Uterus (tissue), 4 donors: ENCODE data around the gene ABHD12B. TPM values are rescaled to one million over a fixed set of nuclear protein-coding genes. Genes with fewer than 3 reads are reported as not detected.
A peak's percentile ranks its signal among the peaks of the same experiment; 100 is the strongest.

ENCODE experiments used
- DNase-seq, 2 donors: peaks; one replicate each; pipeline ENCODE4 v3.0.0-alpha.2; 2019 to 2020
- H3K27ac ChIP-seq, 2 donors: fragments of 200-600 bp; sonication (generic); 1 replicate in 1 of 2; 2 replicates in 1 of 2; pipeline ENCODE4 v1.5.1; 2016 to 2018
- H3K27me3 ChIP-seq, 2 donors: fragments of 200-600 bp; sonication (generic); one replicate each; pipeline ENCODE4 v1.5.1; 2018 to 2019; ENCODE audit warnings: control low read depth in 1 of 2
- H3K36me3 ChIP-seq, 2 donors: fragments of 200-600 bp; sonication (generic); one replicate each; pipeline ENCODE4 v1.5.1; 2019; ENCODE audit warnings: control low read depth in 1 of 2
- H3K4me1 ChIP-seq, 2 donors: fragments of 200-600 bp; sonication (generic); one replicate each; pipeline ENCODE4 v1.5.1; 2018 to 2019; ENCODE audit warnings: control low read depth in 1 of 2
- H3K4me3 ChIP-seq, 2 donors: fragments of 200-600 bp; sonication (generic); 1 replicate in 1 of 2; 2 replicates in 1 of 2; pipeline ENCODE4 v1.5.1; 2018 to 2019; ENCODE audit warnings: mild to moderate bottlenecking in 1 of 2
- H3K9me3 ChIP-seq, 2 donors: fragments of 200-600 bp; sonication (generic); one replicate each; pipeline ENCODE4 v1.5.1; 2019; ENCODE audit warnings: control low read depth in 1 of 2
- POLR2A ChIP-seq, 2 donors: fragments of 450-650 bp; IDR thresholded peaks; one replicate each; pipeline ENCODE4 v1.6.1; 2016; ENCODE audit warnings: antibody characterized with exemption in 2 of 2, mild to moderate bottlenecking in 1 of 2, moderate library complexity in 1 of 2
- intact Hi-C: fragments of 100-400 bp; cut with DNase I; formaldehyde crosslinking; loops from one replicate; pipeline ENCODE4 v1.15.1; 2023; ENCODE audit warnings: low total_unique reads
- total RNA-seq, 4 donors: library from RNA; depleted of rRNA in 3 of 4; stranded (reverse); fragments of >200 nt in 3 of 4; gene quantifications; one replicate each; pipeline versions ENCODE4 v1.1.0 to v1.2.4, GENCODE V29; 2014 to 2023
- TF ChIP-seq, protein P1 (sequence below), 4 experiments: fragments of 200-600 bp in 2 of 4; fragments of 450-650 bp in 2 of 4; sonication (generic) in 2 of 4; IDR thresholded peaks; one replicate each; pipeline ENCODE4 v1.5.1; 2016 to 2019; ENCODE audit warnings: antibody characterized with exemption in 4 of 4, mild to moderate bottlenecking in 2 of 4, moderate library complexity in 1 of 4
- donor health status: DM: yes; HTN: yes; CAD: no.

The ABHD12B gene
- total RNA-seq, 4 donors from 2014 or later = not detected

- DNase-seq = peak; percentile 35 to 45
- intact Hi-C loops = no loop called here
- peak overlapping the region; percentile 89 to 94 for H3K27ac ChIP-seq
These were observed 41.6 kb upstream of the ABHD12B start for GRCh38 chr14:50830044-50830931.

DNA sequence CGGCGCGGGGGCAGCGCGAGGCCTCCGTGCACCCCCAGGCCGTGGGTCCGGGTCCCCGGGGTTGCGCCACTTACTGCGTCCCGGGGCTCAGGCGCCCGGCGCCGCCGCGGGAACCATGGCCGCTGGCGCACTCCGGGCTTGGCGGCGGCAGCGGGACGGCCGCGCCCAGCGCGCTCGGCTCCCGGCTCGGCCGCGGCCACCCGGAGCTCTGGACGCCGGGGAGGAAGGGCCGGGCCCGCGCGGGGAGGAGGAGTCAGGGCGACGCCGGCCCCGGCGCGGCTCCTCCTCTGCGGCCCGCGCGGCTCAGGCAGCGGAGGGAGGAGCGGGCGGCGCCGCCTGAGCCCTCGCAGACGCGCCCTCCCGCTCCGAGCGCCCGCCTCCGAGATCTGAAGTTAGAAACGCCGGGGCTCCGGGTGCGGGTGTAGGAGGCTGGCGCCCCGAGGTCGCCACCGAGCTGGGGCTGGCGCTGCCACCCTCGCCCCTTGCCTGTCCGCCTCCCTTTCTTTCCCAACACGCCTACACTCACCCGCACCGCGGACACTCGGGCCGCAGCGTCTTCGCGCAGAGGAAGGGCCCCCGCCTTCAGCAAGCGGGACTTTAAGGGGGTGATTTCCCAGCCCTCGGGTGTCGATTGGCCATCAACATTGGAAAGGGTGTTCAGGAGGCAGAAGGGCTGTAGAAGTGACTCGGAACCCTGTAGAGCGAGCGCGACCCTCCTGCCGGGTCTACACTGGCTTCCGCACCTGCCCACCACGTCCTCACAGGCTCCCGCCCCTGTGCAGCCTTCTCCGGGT is 40.7 kb upstream of the ABHD12B start, which contains the start of gene NIN:
NIN (minus strand) TSS at position 231 of the 794 bp plus-strand sequence. CDS start 9,106 bp downstream, outside the sequence.
- no peaks in the 10 kb centered on the region for H3K27me3 ChIP-seq
- H3K27ac ChIP-seq = peak within 1 kb of the TSS; percentile 89 to 94
- intact Hi-C loops = no loop called here
- H3K9me3 ChIP-seq = no peaks in the 10 kb centered on the region
- no peaks in the 10 kb centered on the region for H3K4me1 ChIP-seq
- DNase-seq = peak; percentile 60 to 72
- peak within 1 kb of the TSS; percentile 54 to 99 for H3K4me3 ChIP-seq
- TF ChIP-seq POLR2A (IDR thresholded peaks at IDR 0.05) = peak; percentile 9 to 62
- TF ChIP-seq, protein P1, sequence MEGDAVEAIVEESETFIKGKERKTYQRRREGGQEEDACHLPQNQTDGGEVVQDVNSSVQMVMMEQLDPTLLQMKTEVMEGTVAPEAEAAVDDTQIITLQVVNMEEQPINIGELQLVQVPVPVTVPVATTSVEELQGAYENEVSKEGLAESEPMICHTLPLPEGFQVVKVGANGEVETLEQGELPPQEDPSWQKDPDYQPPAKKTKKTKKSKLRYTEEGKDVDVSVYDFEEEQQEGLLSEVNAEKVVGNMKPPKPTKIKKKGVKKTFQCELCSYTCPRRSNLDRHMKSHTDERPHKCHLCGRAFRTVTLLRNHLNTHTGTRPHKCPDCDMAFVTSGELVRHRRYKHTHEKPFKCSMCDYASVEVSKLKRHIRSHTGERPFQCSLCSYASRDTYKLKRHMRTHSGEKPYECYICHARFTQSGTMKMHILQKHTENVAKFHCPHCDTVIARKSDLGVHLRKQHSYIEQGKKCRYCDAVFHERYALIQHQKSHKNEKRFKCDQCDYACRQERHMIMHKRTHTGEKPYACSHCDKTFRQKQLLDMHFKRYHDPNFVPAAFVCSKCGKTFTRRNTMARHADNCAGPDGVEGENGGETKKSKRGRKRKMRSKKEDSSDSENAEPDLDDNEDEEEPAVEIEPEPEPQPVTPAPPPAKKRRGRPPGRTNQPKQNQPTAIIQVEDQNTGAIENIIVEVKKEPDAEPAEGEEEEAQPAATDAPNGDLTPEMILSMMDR (IDR thresholded peaks at IDR 0.05) = no peak
- no peaks in the 10 kb centered on the region for H3K36me3 ChIP-seq

More at GRCh38 chr14:50830044-50830931, 41.6 kb upstream of the ABHD12B start:
- no peaks in the 10 kb centered on the region for H3K27me3 ChIP-seq
- no peaks in the 10 kb centered on the region for H3K9me3 ChIP-seq
- peak overlapping the region; percentile 54 to 99 for H3K4me3 ChIP-seq
- TF ChIP-seq, protein P1 (IDR thresholded peaks at IDR 0.05) = no peak
- TF ChIP-seq POLR2A (IDR thresholded peaks at IDR 0.05) = no peak
- no peaks in the 10 kb centered on the region for H3K36me3 ChIP-seq
- H3K4me1 ChIP-seq = no peaks in the 10 kb centered on the region

GRCh38 chr14:50831726-50832168 is 40.1 kb upstream of the ABHD12B start:
- Histone ChIP-seq H3K27ac (peak overlapping the region; percentile 89 to 94), H3K27me3 (no peaks in the 10 kb centered on the region), H3K4me1 (no peaks in the 10 kb centered on the region), H3K4me3 (peak overlapping the region; percentile 54 to 99), H3K36me3 (no peaks in the 10 kb centered on the region), H3K9me3 (no peaks in the 10 kb centered on the region)
- DNase-seq = no peak
- intact Hi-C loops = no loop called here
- TF ChIP-seq POLR2A (IDR thresholded peaks at IDR 0.05) = no peak
- TF ChIP-seq, protein P1 (IDR thresholded peaks at IDR 0.05) = no peak

DNA sequence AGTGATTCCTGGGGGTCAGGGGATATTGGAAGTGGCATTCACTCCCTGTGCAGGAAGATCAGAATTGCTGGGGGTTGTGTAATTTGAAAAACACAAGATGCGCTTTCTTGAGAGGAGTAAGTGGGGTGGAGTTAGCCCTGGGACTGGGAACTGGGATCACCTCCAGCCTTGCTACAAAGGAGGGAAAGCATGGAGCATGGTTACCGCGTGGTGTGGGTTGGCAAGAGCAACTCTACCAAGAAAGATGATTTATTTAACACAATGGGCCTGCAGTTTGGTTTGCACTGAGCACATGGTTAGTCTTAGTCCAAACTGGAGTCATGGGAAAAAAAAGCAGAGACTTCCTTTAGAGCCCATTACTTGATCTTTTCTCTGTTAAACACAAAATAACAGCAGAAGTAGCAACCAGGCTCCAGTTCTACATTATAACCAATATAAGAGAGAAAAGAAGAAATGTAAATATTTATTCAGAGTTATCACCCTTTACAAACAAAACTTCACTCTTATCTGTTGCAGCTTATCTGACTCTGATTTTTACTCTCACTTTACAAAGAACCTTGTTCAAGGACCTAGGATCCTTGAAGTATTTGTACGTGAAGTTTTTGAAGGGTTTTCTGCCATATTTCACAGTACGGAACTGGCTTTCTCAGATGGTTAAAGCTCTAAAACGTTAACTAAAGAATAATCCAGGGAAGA is 38.8 kb upstream of the ABHD12B start:
- Histone ChIP-seq H3K4me1 (no peaks in the 10 kb centered on the region), H3K9me3 (no peaks in the 10 kb centered on the region), H3K27me3 (no peaks in the 10 kb centered on the region), H3K36me3 (no peaks in the 10 kb centered on the region), H3K27ac (no peak overlapping the region), H3K4me3 (no peak overlapping the region)
- DNase-seq = no peak
- TF ChIP-seq POLR2A (IDR thresholded peaks at IDR 0.05) = no peak
- TF ChIP-seq, protein P1 (IDR thresholded peaks at IDR 0.05) = no peak
- intact Hi-C loops = no loop called here
